Astrocyte of the cerebellum (primary cell): ENCODE data around the gene ZNF436.

Experiments used
- DNase-seq: peaks from one replicate; pipeline ENCODE4 v3.0.0-alpha.2; 2011; ENCODE audit warnings: low read depth
- H3K4me3 ChIP-seq: 2 replicates; pipeline ENCODE4 v1.5.1; 2011; ENCODE audit warnings: mild to moderate bottlenecking, low read depth, low read length, moderate library complexity
- CTCF ChIP-seq: IDR thresholded peaks from 2 replicates; pipeline ENCODE4 v1.5.1; 2012; ENCODE audit warnings: low read length, low read depth, moderate library complexity, mild to moderate bottlenecking; ENCODE audit errors: missing control alignments
- in situ Hi-C: cut with HindIII; loops from 2 replicates; pipeline ENCODE4 v1.10.0; 2017; ENCODE audit warnings: low sequenced_read_pairs

Gene ZNF436

DNA sequence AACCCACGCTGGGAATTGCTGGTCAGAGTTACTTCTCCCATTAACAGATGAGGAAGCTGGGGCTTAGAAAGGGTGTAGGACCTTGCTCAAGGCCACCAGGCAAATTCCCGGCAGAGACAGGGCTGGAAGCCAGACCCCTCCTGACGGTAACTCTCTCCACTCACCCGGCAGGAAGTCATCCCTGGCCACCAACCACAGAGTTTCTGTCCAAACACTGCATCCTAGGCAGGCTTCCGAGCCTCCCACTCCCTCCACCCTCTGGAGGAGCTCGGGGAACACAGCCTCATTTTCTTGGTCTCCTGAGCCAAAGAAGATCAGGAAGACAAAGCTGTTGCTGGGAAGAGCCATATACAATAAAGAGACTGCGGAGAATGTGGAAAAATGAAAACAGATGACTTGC lies 25.0 kb upstream of the ZNF436 start:
- peak; percentile 91 for DNase-seq
- in situ Hi-C loops, result no loop called here
- TF ChIP-seq CTCF, result no peak
- H3K4me3 ChIP-seq, result no peak overlapping the region

DNA sequence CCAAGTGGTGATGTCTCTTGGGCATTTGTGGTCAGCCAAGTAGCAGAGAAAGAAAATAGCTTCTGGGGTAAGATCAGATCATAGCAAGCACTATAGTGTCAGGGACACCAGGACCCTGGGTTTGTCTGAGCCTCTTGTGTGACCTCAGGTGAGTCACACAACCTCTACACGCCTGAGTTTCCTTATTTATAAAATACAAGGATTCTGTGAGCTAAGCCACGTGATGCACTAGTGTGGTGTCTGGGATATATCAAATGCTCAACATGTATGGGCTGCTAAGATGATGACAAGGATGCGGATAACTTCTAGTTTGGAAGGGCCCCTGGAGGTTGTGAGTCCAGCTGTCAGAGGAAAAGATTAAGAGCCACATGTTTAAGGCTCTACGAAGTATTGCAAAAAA lies 24.5 kb upstream of the ZNF436 start:
- in situ Hi-C loops, result no loop called here
- H3K4me3 ChIP-seq, result no peak overlapping the region
- peak; percentile 55 for DNase-seq
- no peak for TF ChIP-seq CTCF

GRCh38 chr1:23393706-23394105 lies 24.1 kb upstream of the ZNF436 start:
- no peak for DNase-seq
- H3K4me3 ChIP-seq, result no peak overlapping the region
- no peak for TF ChIP-seq CTCF
- in situ Hi-C loops, result no loop called here

GRCh38 chr1:23392125-23392855 lies 22.7 kb upstream of the ZNF436 start:
- TF ChIP-seq CTCF, result no peak
- DNase-seq, result no peak
- in situ Hi-C loops, result no loop called here
- H3K4me3 ChIP-seq, result no peak overlapping the region

GRCh38 chr1:23389837-23390321 lies 20.2 kb upstream of the ZNF436 start:
- TF ChIP-seq CTCF, result no peak
- no peak overlapping the region for H3K4me3 ChIP-seq
- DNase-seq, result no peak
- in situ Hi-C loops, result loop anchor here (5.0 kb wide), 1 partner anchor 43 kb away; no protein-coding TSS in a partner anchor

- no peak for TF ChIP-seq CTCF
- H3K4me3 ChIP-seq, result no peak overlapping the region
- no peak for DNase-seq
- in situ Hi-C loops, result loop anchor here (5.0 kb wide), 1 partner anchor 40 kb away; no protein-coding TSS in a partner anchor
These were observed 17.9 kb upstream of the ZNF436 start for GRCh38 chr1:23387494-23387893.
